ENCODE results near the gene TMEM43.

TMEM43 gene

GRCh38 chr3:14132120-14132519 lies 7.3 kb downstream of the TMEM43 start:
- no peak overlapping the region for H3K4me3 ChIP-seq (ENCODE audit: low read depth, low read length)
- H3K27ac ChIP-seq (ENCODE audit: extremely low read depth, low read depth, low read length), result no peak overlapping the region
- H3K9me3 ChIP-seq (ENCODE audit: control insufficient read depth, insufficient read depth, low read depth, low read length), result no peaks in the 10 kb centered on the region
- no peak for TF ChIP-seq ZNF513 (tag by site-specific recombination; IDR thresholded peaks at IDR 0.05)
- TF ChIP-seq GLIS2 (tag by site-specific recombination; IDR thresholded peaks at IDR 0.05), result no peak
- no peak for TF ChIP-seq ZNF169 (tag by site-specific recombination; IDR thresholded peaks at IDR 0.05)
- TF ChIP-seq ZFHX2 (tag by site-specific recombination; conservative IDR thresholded peaks at IDR 0.05), result no peak
- peak; percentile 39; the same call in 1 of the 2 replicates for TF ChIP-seq SCRT2 (tag by site-specific recombination; IDR thresholded peaks at IDR 0.05)
- H3K4me1 ChIP-seq (ENCODE audit: control insufficient read depth, insufficient read depth, low read length), result no peaks in the 10 kb centered on the region
- CTCF ChIA-PET, result no interaction called here
- H3K36me3 ChIP-seq (ENCODE audit: control insufficient read depth in 2 of 2, insufficient read depth in 1 of 2, low read length in 2 of 2), result peaks cover 26 to 99% of the 10 kb centered on the region in 2 experiments
- POLR2A ChIA-PET, result interaction anchor here (1.8 kb wide), 1 partner anchor 12 kb away, joined by 4 read pairs; no protein-coding TSS in a partner anchor

- no peaks in the 10 kb centered on the region for H3K4me1 ChIP-seq (ENCODE audit: control insufficient read depth, insufficient read depth, low read length)
- POLR2A ChIA-PET, result no interaction called here
- CTCF ChIA-PET, result no interaction called here
- no peak overlapping the region for H3K4me3 ChIP-seq (ENCODE audit: low read depth, low read length)
- TF ChIP-seq OSR2 (tag by site-specific recombination; IDR thresholded peaks at IDR 0.05) (no peak), ZNF48 (tag by site-specific recombination; IDR thresholded peaks at IDR 0.05) (no peak), ZNF76 (tag by site-specific recombination; IDR thresholded peaks at IDR 0.05; ENCODE audit: borderline replicate concordance, low read depth) (no peak), ZNF792 (tag by site-specific recombination; IDR thresholded peaks at IDR 0.05) (no peak), ZNF501 (tag by site-specific recombination; IDR thresholded peaks at IDR 0.05) (no peak), KLF1 (tag by site-specific recombination; IDR thresholded peaks at IDR 0.05) (no peak), ZNF24 (tag by site-specific recombination; IDR thresholded peaks at IDR 0.05) (no peak), ZNF701 (tag by site-specific recombination; IDR thresholded peaks at IDR 0.05) (no peak), ZNF561 (tag by site-specific recombination; IDR thresholded peaks at IDR 0.05; ENCODE audit: borderline replicate concordance) (no peak), ZNF311 (tag by site-specific recombination; IDR thresholded peaks at IDR 0.05; ENCODE audit: borderline replicate concordance) (no peak), ZNF433 (tag by site-specific recombination; IDR thresholded peaks at IDR 0.05; ENCODE audit: low read depth) (no peak), ZNF211 (tag by site-specific recombination; IDR thresholded peaks at IDR 0.05; ENCODE audit: low read depth) (no peak), ZBTB21 (tag by site-specific recombination; IDR thresholded peaks at IDR 0.05) (no peak), ZNF677 (tag by site-specific recombination; IDR thresholded peaks at IDR 0.05) (no peak), ZNF248 (tag by site-specific recombination; IDR thresholded peaks at IDR 0.05) (no peak)
- TF ChIP-seq, protein P1, sequence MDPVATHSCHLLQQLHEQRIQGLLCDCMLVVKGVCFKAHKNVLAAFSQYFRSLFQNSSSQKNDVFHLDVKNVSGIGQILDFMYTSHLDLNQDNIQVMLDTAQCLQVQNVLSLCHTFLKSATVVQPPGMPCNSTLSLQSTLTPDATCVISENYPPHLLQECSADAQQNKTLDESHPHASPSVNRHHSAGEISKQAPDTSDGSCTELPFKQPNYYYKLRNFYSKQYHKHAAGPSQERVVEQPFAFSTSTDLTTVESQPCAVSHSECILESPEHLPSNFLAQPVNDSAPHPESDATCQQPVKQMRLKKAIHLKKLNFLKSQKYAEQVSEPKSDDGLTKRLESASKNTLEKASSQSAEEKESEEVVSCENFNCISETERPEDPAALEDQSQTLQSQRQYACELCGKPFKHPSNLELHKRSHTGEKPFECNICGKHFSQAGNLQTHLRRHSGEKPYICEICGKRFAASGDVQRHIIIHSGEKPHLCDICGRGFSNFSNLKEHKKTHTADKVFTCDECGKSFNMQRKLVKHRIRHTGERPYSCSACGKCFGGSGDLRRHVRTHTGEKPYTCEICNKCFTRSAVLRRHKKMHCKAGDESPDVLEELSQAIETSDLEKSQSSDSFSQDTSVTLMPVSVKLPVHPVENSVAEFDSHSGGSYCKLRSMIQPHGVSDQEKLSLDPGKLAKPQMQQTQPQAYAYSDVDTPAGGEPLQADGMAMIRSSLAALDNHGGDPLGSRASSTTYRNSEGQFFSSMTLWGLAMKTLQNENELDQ (tag by site-specific recombination; IDR thresholded peaks at IDR 0.05; ENCODE audit: low read depth), result no peak
- TF ChIP-seq, protein P2, sequence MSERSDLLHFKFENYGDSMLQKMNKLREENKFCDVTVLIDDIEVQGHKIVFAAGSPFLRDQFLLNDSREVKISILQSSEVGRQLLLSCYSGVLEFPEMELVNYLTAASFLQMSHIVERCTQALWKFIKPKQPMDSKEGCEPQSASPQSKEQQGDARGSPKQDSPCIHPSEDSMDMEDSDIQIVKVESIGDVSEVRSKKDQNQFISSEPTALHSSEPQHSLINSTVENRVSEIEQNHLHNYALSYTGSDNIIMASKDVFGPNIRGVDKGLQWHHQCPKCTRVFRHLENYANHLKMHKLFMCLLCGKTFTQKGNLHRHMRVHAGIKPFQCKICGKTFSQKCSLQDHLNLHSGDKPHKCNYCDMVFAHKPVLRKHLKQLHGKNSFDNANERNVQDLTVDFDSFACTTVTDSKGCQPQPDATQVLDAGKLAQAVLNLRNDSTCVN (tag by site-specific recombination; optimal IDR thresholded peaks at IDR 0.05), result no peak
- H3K9me3 ChIP-seq (ENCODE audit: control insufficient read depth, insufficient read depth, low read depth, low read length), result no peaks in the 10 kb centered on the region
- no peak overlapping the region for H3K27ac ChIP-seq (ENCODE audit: extremely low read depth, low read depth, low read length)
- H3K36me3 ChIP-seq (ENCODE audit: control insufficient read depth in 2 of 2, insufficient read depth in 1 of 2, low read length in 2 of 2), result peaks cover 26 to 97% of the 10 kb centered on the region in 2 experiments
Observed at GRCh38 chr3:14132689-14133088, 7.8 kb downstream of the TMEM43 start.
